Measurements from ENCODE around the gene BTRC. TPM values are rescaled to one million over a fixed set of nuclear protein-coding genes. Genes with fewer than 3 reads are reported as not detected.
"Not testable (repeated sequence)": the region's sequence is repeated elsewhere in the genome, so short reads cannot be mapped to it uniquely, and the experiment has no call there.

The BTRC gene
- total RNA-seq, 1 donor from 2014 or later = 21.0 TPM

DNA sequence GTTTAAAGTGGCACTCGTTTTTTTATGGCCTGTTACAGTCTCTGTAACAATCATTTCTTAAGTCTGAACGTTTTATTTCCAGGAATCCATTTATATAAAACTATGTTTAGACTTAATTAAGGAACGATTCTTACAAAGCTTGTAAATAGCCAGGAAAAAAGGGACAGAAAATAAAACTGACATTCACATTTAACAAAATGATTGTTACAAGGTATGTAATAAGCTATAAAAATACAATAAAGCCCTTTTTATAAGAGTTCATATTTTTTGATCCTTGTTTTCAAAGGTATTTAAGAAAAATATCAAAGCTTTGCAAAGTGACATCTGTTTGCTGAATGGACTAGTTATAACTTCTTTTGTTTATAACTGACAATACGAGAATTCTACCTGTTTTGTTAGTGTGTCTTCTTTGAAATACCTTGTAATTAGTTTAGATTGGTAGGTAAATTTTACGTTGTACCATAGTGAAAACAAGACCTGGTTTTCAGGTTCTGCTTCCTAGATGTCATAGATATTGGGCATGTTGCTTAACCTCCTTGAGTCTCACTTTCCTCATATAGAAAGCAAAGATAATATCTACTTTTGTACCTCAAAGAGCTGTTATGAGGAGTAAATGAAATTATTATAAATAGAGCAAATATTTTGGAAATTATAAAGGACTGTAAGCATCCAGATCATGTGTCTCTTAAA, 25.8 kb downstream of the BTRC start:
- H3K36me3 Mint-ChIP-seq (ENCODE audit: low read depth) = peaks cover 5% of the 10 kb centered on the region
- H3K27ac Mint-ChIP-seq = no peak overlapping the region
- H3K27me3 Mint-ChIP-seq (ENCODE audit: low read depth) = no peaks in the 10 kb centered on the region
- no peak overlapping the region for H3K4me3 Mint-ChIP-seq (ENCODE audit: low read depth)
- no peaks in the 10 kb centered on the region for H3K9me3 Mint-ChIP-seq
- no peak for DNase-seq (ENCODE audit: low spot score)
- intact Hi-C loops (cut with micrococcal nuclease) = loop anchor here (1.0 kb wide), 2 partner anchors 13 to 27 kb away; no protein-coding TSS in a partner anchor
- peaks cover 25% of the 10 kb centered on the region for H3K4me1 Mint-ChIP-seq (ENCODE audit: low read depth)

DNA sequence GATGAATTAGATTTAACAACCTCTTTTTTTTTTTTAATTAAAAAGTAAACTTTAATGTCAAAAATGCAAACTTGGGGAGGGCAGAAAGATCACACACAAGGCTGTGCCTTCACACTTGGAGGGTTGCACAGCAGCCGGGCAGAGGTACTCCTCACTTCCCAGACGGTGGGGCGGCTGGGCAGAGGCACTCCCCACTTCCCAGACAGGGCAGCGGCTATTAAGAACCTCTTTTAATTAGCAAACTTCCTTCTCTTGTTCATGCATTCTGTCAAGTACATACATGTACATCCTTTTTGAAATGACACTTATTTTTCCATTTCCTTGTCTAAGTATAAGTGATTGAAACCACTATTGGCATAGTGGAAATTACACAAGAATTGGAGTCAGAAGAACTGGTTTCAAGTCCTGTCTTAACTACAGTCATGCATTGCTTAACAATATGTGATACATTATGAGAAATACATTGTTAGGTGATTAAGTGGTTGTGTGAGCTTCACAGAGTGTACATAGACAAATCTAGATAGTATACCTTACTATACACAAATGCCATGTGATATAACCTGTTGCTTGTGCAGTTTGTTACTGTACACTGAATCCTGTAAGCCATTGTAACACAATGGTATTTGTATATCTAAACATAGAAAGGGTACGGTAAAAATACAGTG, 26.5 kb downstream of the BTRC start:
- peak overlapping the region; percentile 69 for H3K27ac Mint-ChIP-seq
- H3K4me3 Mint-ChIP-seq (ENCODE audit: low read depth) = no peak overlapping the region
- H3K27me3 Mint-ChIP-seq (ENCODE audit: low read depth) = no peaks in the 10 kb centered on the region
- peaks cover 5% of the 10 kb centered on the region for H3K36me3 Mint-ChIP-seq (ENCODE audit: low read depth)
- H3K9me3 Mint-ChIP-seq = no peaks in the 10 kb centered on the region
- intact Hi-C loops (cut with micrococcal nuclease) = loop anchor here (1.0 kb wide), 2 partner anchors 13 to 27 kb away; no protein-coding TSS in a partner anchor
- DNase-seq (ENCODE audit: low spot score) = no peak
- H3K4me1 Mint-ChIP-seq (ENCODE audit: low read depth) = peaks cover 20% of the 10 kb centered on the region

DNA sequence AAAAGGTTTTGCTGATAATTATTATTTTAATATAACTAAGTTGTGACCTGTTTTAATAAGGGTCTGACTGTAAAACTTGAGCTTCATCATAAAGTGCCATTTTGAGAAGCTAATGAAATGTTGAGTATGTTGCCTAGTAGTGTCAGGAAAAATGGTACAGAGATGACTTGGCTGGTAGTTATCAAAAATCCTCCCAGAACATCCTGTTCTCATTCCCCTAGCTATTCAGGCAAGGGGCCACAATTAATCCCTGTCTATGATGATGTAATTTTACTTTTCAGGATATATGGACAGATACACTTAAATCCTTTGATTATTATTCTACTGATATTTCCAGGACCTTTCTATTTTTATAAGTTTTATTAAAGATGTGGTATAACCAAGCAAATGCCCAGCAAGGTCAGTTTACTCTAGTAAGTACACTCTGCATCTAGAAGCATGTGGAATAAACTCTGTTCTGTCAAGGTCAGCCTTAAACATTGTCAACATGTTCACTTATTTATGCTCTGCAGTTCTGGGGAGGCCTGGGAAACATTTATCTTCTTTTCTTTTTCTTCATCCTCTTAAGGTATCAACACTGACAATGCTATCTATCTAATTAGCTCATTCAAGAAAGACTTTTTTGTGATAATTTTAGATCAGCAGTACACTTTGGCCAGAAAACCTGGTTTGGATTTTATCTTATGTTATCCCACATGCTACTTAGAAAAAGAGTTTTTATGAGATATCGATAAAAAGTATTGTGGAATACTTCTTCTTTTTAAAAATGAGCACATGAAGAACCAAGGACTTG, 32.1 kb downstream of the BTRC start:
- no peaks in the 10 kb centered on the region for H3K27me3 Mint-ChIP-seq (ENCODE audit: low read depth)
- intact Hi-C loops (cut with micrococcal nuclease) = no loop called here
- H3K9me3 Mint-ChIP-seq = no peaks in the 10 kb centered on the region

DNA sequence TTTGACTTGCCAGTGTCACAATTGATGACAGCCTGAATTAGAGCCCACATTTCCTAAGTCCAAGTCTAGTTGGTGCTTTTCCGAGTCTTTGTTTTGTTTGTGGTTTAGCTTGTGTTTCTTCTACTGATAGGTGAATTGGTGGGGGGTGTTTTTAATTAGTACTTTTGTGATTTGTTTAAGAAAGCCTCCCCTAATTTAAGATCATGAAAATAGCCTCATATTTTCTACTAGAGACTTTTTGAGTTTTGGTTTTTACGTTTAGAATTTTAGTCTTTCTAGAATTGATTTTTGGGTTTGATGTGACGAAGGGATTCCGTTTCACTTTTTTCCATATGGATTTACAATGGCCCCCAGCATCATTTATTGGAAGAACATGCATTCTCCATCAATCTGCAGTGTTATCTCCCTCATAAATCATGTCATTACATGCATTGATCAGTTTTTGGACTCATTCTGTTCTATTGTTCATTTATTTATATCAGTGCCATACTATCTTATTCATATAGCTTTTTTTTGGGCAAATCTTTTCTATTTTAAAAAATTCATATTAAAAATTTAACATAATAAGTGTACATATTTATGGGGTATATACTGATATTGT, 32.8 kb downstream of the BTRC start:
- H3K27me3 Mint-ChIP-seq (ENCODE audit: low read depth) = no peaks in the 10 kb centered on the region
- no peaks in the 10 kb centered on the region for H3K36me3 Mint-ChIP-seq (ENCODE audit: low read depth)
- intact Hi-C loops (cut with micrococcal nuclease) = no loop called here
- H3K27ac Mint-ChIP-seq = no peak overlapping the region
- DNase-seq (ENCODE audit: low spot score) = no peak
- no peaks in the 10 kb centered on the region for H3K4me1 Mint-ChIP-seq (ENCODE audit: low read depth)
- no peaks in the 10 kb centered on the region for H3K9me3 Mint-ChIP-seq
- no peak overlapping the region for H3K4me3 Mint-ChIP-seq (ENCODE audit: low read depth)

More for the DNA sequence above, 32.1 kb downstream of the BTRC start:
- DNase-seq (ENCODE audit: low spot score) = no peak
- Mint-ChIP-seq H3K4me3 (ENCODE audit: low read depth) (no peak overlapping the region), H3K27ac (no peak overlapping the region), H3K36me3 (ENCODE audit: low read depth) (no peaks in the 10 kb centered on the region), H3K4me1 (ENCODE audit: low read depth) (peaks cover under 1% of the 10 kb centered on the region)

DNA sequence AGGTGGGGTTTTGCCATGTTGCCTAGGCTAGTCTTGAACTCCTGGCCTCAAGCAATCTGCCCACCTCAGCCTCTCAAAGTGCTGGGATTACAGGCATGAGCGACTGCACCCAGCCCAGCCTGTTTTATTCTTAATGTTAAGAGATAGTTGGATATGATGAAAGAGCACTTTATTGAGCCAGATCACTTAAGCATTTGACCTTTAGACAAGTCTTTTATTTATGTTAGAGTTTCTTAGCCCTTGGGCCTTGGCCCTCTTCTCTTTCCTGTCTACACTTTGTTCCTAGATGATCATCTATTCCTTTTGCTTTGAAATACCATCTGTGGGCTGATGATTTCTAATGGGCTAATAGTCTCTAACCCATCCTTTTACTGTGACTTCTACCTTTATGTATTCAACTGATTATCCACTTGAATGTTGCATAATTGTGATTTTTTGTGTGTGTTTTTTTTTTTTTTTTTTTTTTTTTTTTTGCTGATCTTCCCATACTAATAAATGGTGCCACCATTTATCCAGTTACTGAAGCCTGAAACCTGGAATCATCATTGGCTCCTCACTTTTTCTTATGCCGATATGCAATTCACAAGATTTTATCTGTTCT, 34.8 kb downstream of the BTRC start:
- no peaks in the 10 kb centered on the region for H3K36me3 Mint-ChIP-seq (ENCODE audit: low read depth)
- intact Hi-C loops (cut with micrococcal nuclease) = no loop called here
- H3K27ac Mint-ChIP-seq = no peak overlapping the region
- DNase-seq (ENCODE audit: low spot score) = no peak
- H3K4me3 Mint-ChIP-seq (ENCODE audit: low read depth) = no peak overlapping the region
- no peaks in the 10 kb centered on the region for H3K4me1 Mint-ChIP-seq (ENCODE audit: low read depth)
- H3K27me3 Mint-ChIP-seq (ENCODE audit: low read depth) = no peaks in the 10 kb centered on the region
- no peaks in the 10 kb centered on the region for H3K9me3 Mint-ChIP-seq

DNA sequence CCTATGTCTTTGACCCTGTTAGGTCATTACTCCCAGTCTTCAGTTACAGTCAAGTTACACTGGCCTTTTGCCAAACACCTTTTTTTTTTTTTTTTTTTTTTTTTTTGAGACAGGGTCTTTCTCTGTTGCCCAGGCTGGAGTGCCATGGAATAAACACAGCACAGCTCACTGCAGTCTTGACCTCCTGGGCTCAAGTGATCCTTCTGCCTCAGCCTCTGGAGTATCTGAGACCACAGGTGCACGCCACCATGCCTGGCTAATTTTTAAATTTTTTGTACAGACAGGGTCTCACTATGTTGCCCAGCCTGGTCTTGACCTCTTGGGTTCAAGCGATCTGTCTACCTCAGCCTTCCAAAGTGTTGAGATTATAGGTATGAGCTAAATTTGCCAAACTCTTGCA, 35.6 kb downstream of the BTRC start:
- H3K4me1 Mint-ChIP-seq (ENCODE audit: low read depth); H3K27me3 Mint-ChIP-seq (ENCODE audit: low read depth); H3K27ac Mint-ChIP-seq; H3K9me3 Mint-ChIP-seq; H3K36me3 Mint-ChIP-seq (ENCODE audit: low read depth); intact Hi-C loops (cut with micrococcal nuclease); DNase-seq (ENCODE audit: low spot score); H3K4me3 Mint-ChIP-seq (ENCODE audit: low read depth): not testable (repeated sequence)

DNA sequence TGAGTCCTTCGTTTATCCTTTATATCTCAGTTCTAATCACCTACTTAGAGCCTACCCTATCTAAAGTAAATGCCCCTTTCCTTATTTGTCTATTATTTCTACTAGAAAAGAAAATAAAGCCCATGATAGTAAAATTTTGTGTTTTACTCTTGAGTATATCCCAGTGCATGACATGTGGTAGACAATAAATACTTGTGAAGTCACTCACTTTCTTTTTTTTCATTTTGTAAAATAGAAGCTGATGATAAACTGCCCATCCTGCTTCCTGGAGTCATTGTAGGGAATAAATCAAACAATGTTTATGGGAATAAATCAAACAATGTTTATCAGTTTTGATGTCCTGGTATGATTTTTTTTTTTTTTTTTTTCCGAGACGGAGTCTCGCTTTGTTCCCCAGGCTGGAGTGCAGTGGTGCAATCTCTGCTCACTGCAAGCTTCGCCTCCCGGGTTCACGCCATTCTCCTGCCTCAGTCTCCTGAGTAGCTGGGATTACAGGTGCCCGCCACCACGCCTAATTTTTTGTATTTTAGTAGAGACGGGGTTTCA, 36.1 kb downstream of the BTRC start:
- Mint-ChIP-seq H3K4me1 (ENCODE audit: low read depth) (no peaks in the 10 kb centered on the region), H3K36me3 (ENCODE audit: low read depth) (no peaks in the 10 kb centered on the region), H3K9me3 (no peaks in the 10 kb centered on the region), H3K4me3 (ENCODE audit: low read depth) (no peak overlapping the region), H3K27me3 (ENCODE audit: low read depth) (no peaks in the 10 kb centered on the region), H3K27ac (no peak overlapping the region)
- intact Hi-C loops (cut with micrococcal nuclease) = no loop called here
- DNase-seq (ENCODE audit: low spot score) = no peak

DNA sequence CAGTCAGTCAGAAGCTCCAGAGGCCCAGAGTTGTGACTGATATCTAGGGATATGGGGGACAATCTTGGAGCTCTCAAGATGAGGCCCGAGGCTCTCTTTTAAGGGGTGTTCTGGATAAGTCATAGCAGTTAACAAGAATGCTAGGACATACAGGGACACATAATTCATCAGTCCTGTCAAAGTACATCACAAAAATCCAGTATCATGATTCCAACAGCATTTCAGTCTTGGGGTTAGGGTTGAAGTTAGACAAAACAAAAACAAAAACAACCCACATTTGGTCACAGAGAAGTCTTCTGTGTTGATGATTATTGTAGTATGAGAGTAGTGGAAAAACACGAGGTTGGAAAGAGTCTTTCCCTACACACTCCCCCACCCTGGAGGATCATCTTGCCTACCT, 39.4 kb downstream of the BTRC start:
- H3K27me3 Mint-ChIP-seq (ENCODE audit: low read depth) = no peaks in the 10 kb centered on the region
- no peak overlapping the region for H3K4me3 Mint-ChIP-seq (ENCODE audit: low read depth)
- intact Hi-C loops (cut with micrococcal nuclease) = no loop called here
- no peak overlapping the region for H3K27ac Mint-ChIP-seq
- DNase-seq (ENCODE audit: low spot score) = no peak
- no peaks in the 10 kb centered on the region for H3K36me3 Mint-ChIP-seq (ENCODE audit: low read depth)
- H3K9me3 Mint-ChIP-seq = no peaks in the 10 kb centered on the region
- H3K4me1 Mint-ChIP-seq (ENCODE audit: low read depth) = no peaks in the 10 kb centered on the region

DNA sequence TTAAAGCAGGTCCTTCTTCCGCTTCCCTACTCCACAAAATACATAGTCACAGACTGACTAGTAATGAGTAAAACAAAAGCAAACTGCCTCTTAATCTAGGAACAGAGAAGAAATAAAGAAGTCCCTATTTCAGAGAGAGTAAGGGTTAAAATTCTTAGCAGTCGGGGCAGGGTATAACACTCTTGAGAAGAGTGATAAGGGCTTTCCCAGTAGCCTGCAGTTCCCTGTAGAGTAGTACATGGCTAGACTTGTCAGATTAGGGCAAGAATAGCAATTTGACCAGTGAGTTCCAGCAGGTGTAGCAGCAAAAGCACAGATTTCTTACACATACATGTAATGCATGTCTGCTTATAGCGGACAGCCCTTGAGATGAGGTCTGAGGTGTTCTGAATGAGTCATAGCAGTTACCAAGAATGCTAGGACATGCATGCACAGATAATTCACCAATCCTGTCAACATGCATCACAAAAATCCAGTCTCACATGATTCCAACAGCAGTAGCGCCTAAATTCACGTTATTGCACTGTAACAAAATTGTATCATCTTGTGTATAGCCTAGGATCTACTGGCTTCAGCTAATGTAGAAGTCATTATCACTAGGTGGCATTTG, 40.7 kb downstream of the BTRC start:
- H3K27ac Mint-ChIP-seq = no peak overlapping the region
- intact Hi-C loops (cut with micrococcal nuclease) = no loop called here
- no peaks in the 10 kb centered on the region for H3K27me3 Mint-ChIP-seq (ENCODE audit: low read depth)
- H3K36me3 Mint-ChIP-seq (ENCODE audit: low read depth) = no peaks in the 10 kb centered on the region
- no peak for DNase-seq (ENCODE audit: low spot score)
- H3K9me3 Mint-ChIP-seq = no peaks in the 10 kb centered on the region
- no peak overlapping the region for H3K4me3 Mint-ChIP-seq (ENCODE audit: low read depth)
- no peaks in the 10 kb centered on the region for H3K4me1 Mint-ChIP-seq (ENCODE audit: low read depth)

DNA sequence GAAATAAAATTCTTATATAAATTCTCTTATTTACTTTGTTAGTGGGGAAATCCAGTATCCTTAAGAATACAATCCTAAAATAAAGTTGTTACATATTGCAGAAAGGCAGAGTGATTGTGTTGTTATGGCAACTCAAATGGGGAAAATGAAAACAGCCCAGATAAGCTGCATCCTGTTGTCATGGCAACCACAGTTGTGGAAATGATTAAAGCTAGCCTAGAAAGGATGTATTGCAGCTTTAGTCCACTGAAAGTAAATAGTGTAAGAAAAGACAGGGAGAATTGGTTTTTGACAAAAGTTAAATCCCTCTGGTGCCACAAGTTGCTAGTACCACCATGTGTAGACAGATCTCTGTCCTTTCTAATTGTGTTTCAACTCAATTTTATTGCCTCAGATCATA, 43.2 kb downstream of the BTRC start:
- H3K4me3 Mint-ChIP-seq (ENCODE audit: low read depth) = no peak overlapping the region
- intact Hi-C loops (cut with micrococcal nuclease) = no loop called here
- no peak overlapping the region for H3K27ac Mint-ChIP-seq
- no peaks in the 10 kb centered on the region for H3K27me3 Mint-ChIP-seq (ENCODE audit: low read depth)
- H3K36me3 Mint-ChIP-seq (ENCODE audit: low read depth) = no peaks in the 10 kb centered on the region
- no peaks in the 10 kb centered on the region for H3K9me3 Mint-ChIP-seq
- peak; percentile 27 for DNase-seq (ENCODE audit: low spot score)
- no peaks in the 10 kb centered on the region for H3K4me1 Mint-ChIP-seq (ENCODE audit: low read depth)

DNA sequence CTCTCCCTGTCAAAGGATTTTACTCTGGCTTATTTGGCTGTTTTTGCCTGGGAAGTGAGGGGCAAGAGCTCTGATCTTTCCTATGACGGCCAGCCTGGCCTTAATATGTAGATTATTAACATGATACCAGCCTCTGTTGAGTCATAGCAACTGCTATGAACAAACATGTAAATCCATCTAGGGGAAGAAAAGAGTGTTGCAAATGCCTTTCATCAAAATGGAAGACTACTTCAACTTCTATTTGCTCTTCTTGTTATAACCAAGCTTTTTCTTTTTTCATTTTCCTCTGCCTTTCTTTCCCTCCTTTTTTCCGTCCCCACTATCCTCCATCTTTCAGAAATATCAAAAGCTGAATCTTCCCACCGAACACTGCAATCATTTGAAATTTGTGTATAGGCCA, 46.6 kb downstream of the BTRC start:
- H3K27ac Mint-ChIP-seq = no peak overlapping the region
- intact Hi-C loops (cut with micrococcal nuclease) = no loop called here
- no peaks in the 10 kb centered on the region for H3K9me3 Mint-ChIP-seq
- H3K4me1 Mint-ChIP-seq (ENCODE audit: low read depth) = no peaks in the 10 kb centered on the region
- no peak overlapping the region for H3K4me3 Mint-ChIP-seq (ENCODE audit: low read depth)
- H3K36me3 Mint-ChIP-seq (ENCODE audit: low read depth) = no peaks in the 10 kb centered on the region
- H3K27me3 Mint-ChIP-seq (ENCODE audit: low read depth) = no peaks in the 10 kb centered on the region
- no peak for DNase-seq (ENCODE audit: low spot score)

DNA sequence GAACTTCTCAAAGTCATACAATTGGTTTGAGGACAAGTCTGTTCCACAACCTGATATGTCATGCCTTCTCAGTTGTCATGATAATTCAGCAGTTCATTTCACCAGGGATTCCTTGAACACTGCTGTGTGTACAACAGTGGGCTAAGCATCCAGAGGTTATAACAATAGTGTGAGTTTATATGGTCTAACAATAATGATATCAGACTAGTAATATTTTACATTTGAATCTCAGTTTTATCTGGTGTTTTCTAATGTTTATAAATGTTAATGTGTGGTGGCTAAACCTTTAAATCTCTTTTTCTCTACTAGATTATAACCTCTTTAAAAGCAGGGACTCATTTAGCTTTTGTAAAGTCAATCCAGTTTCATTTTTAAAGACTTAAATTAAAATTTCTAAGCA, 48.7 kb downstream of the BTRC start:
- H3K27ac Mint-ChIP-seq = no peak overlapping the region
- H3K9me3 Mint-ChIP-seq = no peaks in the 10 kb centered on the region
- no peaks in the 10 kb centered on the region for H3K4me1 Mint-ChIP-seq (ENCODE audit: low read depth)
- no peaks in the 10 kb centered on the region for H3K36me3 Mint-ChIP-seq (ENCODE audit: low read depth)
- H3K27me3 Mint-ChIP-seq (ENCODE audit: low read depth) = no peaks in the 10 kb centered on the region
- intact Hi-C loops (cut with micrococcal nuclease) = no loop called here
- no peak for DNase-seq (ENCODE audit: low spot score)
- H3K4me3 Mint-ChIP-seq (ENCODE audit: low read depth) = no peak overlapping the region

Measured in activated T-helper 2 cell treated with anti-CD3 and anti-CD28 coated beads, Interferon-gamma antibody, Interleukin-2, Interleukin-4, amounts not matched to agents 10 μg/mL and 5 μg/mL and 100 μg/mL, durations not matched to agents 14 hours and 24 hours and 36 hours (primary cell).